Nephron progenitor cell (in vitro differentiated cells): ENCODE measurements around the gene PRR22.

Experiments
- DNase-seq: peaks from one replicate; pipeline ENCODE4 v3.0.0; 2021
- H3K27ac Mint-ChIP-seq: 2 replicates; pipeline ENCODE4 v1.8.0; 2021; ENCODE audit warnings: mild to moderate bottlenecking, moderate library complexity, mixed read lengths
- H3K27me3 Mint-ChIP-seq: 2 replicates; pipeline ENCODE4 v1.8.0; 2021; ENCODE audit warnings: mild to moderate bottlenecking, low read depth, mixed read lengths; ENCODE audit not compliant: poor library complexity
- H3K36me3 Mint-ChIP-seq: 2 replicates; pipeline ENCODE4 v1.8.0; 2021; ENCODE audit warnings: low read depth, mixed read lengths
- H3K4me1 Mint-ChIP-seq: 2 replicates; pipeline ENCODE4 v1.8.0; 2021; ENCODE audit warnings: mixed read lengths
- H3K4me3 Mint-ChIP-seq: 2 replicates; pipeline ENCODE4 v1.8.0; 2021; ENCODE audit warnings: mild to moderate bottlenecking, moderate library complexity, mixed read lengths
- H3K9me3 Mint-ChIP-seq: 2 replicates; pipeline ENCODE4 v1.8.0; 2021; ENCODE audit warnings: mild to moderate bottlenecking, moderate library complexity, mixed read lengths
- CTCF ChIP-seq: fragments of 200-600 bp; sonication (generic); IDR thresholded peaks from 2 replicates; pipeline ENCODE4 v1.5.0; 2021; ENCODE audit warnings: antibody characterized with exemption

PRR22 gene

GRCh38 chr19:5775668-5776309 is 8.8 kb downstream of the PRR22 start:
- H3K9me3 Mint-ChIP-seq, result no peaks in the 10 kb centered on the region
- no peaks in the 10 kb centered on the region for H3K36me3 Mint-ChIP-seq
- H3K27ac Mint-ChIP-seq, result no peak overlapping the region
- no peak for TF ChIP-seq CTCF
- no peak for DNase-seq
- H3K27me3 Mint-ChIP-seq, result peaks cover 19% of the 10 kb centered on the region
- no peaks in the 10 kb centered on the region for H3K4me1 Mint-ChIP-seq
- no peak overlapping the region for H3K4me3 Mint-ChIP-seq

DNA sequence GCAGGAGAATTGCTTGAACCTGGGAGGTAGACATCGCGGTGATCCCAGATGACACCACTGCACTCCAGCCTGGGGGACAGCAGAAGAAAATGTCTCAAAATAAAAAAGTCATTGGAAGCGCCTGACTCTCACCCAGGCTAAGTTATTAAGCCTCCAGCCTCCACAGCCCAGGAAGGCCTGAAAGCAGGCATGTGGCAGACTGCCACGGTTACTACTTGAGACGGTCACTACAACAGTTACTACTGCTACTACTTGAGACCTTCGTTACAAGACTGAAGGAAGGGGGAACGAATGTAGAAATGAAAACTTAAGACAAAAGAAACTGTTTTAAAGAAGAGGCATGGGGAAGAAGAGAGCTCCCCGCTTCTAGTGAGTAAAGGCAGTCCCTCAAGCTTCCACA is 9.6 kb downstream of the PRR22 start:
- no peak for DNase-seq
- Mint-ChIP-seq H3K36me3 (no peaks in the 10 kb centered on the region), H3K4me1 (no peaks in the 10 kb centered on the region), H3K4me3 (no peak overlapping the region), H3K27ac (no peak overlapping the region), H3K27me3 (peaks cover 19% of the 10 kb centered on the region), H3K9me3 (no peaks in the 10 kb centered on the region)
- TF ChIP-seq CTCF, result no peak

DNA sequence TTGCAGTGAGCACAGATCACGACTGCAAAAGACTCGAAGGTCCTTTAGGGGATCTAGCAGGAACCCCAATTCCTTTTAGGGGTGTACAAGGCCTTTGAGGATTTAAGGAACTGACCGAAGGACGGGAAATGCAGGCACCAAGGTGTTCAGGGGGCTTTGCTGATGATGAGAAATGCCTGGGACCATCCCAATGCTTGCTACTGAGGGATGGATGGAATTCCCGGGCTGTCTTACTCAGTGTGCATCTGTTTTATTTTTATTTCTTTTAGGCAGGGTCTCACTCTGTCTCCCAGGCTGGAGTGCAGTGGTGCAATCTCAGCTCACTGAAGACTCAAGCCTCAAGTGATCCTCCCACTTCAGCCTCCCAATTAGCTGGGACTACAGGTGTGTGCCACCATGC is 11.3 kb downstream of the PRR22 start:
- H3K4me3 Mint-ChIP-seq, result no peak overlapping the region
- no peak for TF ChIP-seq CTCF
- no peak for DNase-seq
- H3K9me3 Mint-ChIP-seq, result no peaks in the 10 kb centered on the region
- peaks cover 19% of the 10 kb centered on the region for H3K27me3 Mint-ChIP-seq
- no peaks in the 10 kb centered on the region for H3K4me1 Mint-ChIP-seq
- no peak overlapping the region for H3K27ac Mint-ChIP-seq
- no peaks in the 10 kb centered on the region for H3K36me3 Mint-ChIP-seq

DNA sequence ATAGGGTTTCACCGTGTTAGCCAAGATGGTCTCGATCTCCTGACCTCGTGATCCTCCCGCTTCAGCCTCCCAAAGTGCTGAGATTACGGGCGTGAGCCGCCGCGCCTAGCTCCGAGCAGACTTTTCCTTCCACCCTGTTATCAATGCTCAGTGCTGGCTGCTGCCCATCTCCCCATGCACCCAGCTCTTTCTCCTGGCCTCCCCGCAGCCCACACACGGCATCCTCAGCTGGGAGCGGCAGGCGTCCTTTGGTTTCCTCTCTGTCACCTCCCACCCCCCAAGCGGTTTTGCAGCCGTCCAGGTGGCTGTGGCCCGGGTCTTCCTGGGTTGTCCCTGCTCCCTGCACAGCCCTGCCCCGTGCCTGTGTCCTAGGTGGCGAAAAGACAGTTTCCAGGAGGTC is 12.1 kb downstream of the PRR22 start:
- Mint-ChIP-seq H3K36me3 (no peaks in the 10 kb centered on the region), H3K9me3 (no peaks in the 10 kb centered on the region), H3K27me3 (peaks cover 19% of the 10 kb centered on the region), H3K4me1 (peaks cover 5% of the 10 kb centered on the region), H3K4me3 (no peak overlapping the region), H3K27ac (no peak overlapping the region)
- no peak for DNase-seq
- TF ChIP-seq CTCF, result no peak

DNA sequence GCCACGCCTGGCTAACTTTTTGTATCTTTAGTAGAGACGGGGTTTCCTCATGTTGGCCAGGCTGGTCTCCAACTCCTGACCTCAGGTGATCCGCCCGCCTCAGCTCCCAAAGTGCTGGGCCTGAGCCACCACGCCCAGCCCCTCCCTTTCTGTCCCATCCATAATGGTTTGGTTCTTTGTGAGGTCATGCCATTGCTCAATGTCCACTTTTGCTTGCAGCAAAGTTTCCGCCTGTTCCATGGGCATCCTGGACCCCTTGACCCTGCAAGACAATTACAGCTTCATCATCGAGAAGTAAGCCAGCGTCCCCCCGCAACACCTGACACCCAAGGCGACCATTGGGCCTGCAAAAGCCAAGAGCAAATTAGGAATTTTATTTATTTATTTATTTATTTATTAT is 16.6 kb downstream of the PRR22 start:
- peaks cover 5% of the 10 kb centered on the region for H3K4me1 Mint-ChIP-seq

More for the DNA sequence above, 16.6 kb downstream of the PRR22 start:
- H3K36me3 Mint-ChIP-seq, result no peaks in the 10 kb centered on the region
- no peak for TF ChIP-seq CTCF
- H3K9me3 Mint-ChIP-seq, result no peaks in the 10 kb centered on the region
- no peak for DNase-seq
- peaks cover 9% of the 10 kb centered on the region for H3K27me3 Mint-ChIP-seq
- no peak overlapping the region for H3K27ac Mint-ChIP-seq
- H3K4me3 Mint-ChIP-seq, result no peak overlapping the region
